ENCODE measurements around the gene FBL. TPM values are rescaled to one million over a fixed set of nuclear protein-coding genes. Genes with fewer than 3 reads are reported as not detected.

FBL gene
- total RNA-seq, 4 donors from 2014 or later = 193 to 333 (median 273) TPM

DNA sequence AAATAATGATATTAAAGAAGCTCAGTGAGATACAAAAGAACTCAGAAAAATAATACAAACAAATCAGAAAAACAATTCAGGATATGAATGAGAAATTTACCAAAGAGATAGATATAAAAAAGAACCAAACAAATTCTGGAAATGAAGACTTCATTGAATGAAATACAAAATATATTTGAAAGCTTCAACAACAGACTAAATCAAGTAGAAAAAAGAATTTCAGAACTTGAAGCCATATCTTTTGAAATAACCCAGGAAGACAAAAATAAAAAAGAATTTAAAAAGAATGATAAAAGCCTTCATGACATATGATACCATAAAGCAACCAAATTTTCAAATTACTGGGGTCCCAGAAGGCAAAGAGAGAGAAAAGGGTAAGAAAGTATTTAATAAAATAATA is 57.9 kb downstream of the FBL start:
- Histone ChIP-seq H3K27me3 (peaks cover 25% of the 10 kb centered on the region), H3K9me3 (peaks cover 4% of the 10 kb centered on the region), H3K36me3 (no peaks in the 10 kb centered on the region), H3K4me3 (no peak overlapping the region), H3K27ac (no peak overlapping the region), H3K4me1 (peaks cover 5% of the 10 kb centered on the region)
- DNase-seq (ENCODE audit: low spot score in 2 of 2) = no peak
- no peak for TF ChIP-seq CTCF (IDR thresholded peaks at IDR 0.05)
- no peak for TF ChIP-seq POLR2A (IDR thresholded peaks at IDR 0.05)
- no peak for TF ChIP-seq POLR2AphosphoS5 (IDR thresholded peaks at IDR 0.05)
- TF ChIP-seq EP300 (IDR thresholded peaks at IDR 0.05) = no peak

Other genes starting within 250 kb of the FBL start
- gene LGALS13, start 243.9 kb downstream of the FBL start, total RNA-seq = not detected
- gene LGALS16, start 190.5 kb downstream of the FBL start, total RNA-seq = not detected
- gene LGALS14, start 141.9 kb downstream of the FBL start, total RNA-seq = not detected
- gene CLC, start 108.3 kb downstream of the FBL start, total RNA-seq = not detected
- gene LEUTX, start 67.5 kb downstream of the FBL start, total RNA-seq = not detected
- 10 to 100 TPM; 17.9 to 31.7 (median 24.2) TPM for gene DYRK1B, start 12.2 kb downstream of the FBL start, total RNA-seq
- 100 to 1,000 TPM; 114 to 314 (median 246) TPM for gene FCGBP, start 88.3 kb upstream of the FBL start, total RNA-seq
- gene PSMC4, start 124.8 kb upstream of the FBL start, total RNA-seq = 100 to 1,000 TPM in 2 of 4 donors, 10 to 100 TPM in 2; 53.8 to 109 (median 95.9) TPM
- gene ZNF546, start 150.7 kb upstream of the FBL start, total RNA-seq = 1 to 10 TPM in 2 of 4 donors, under 1 TPM in 2; 0.72 to 6.2 (median 1.5) TPM
- 1 to 10 TPM; 5.4 to 9.8 (median 8.5) TPM for gene ZNF780B, start 209.9 kb upstream of the FBL start, total RNA-seq
- 10 to 100 TPM in 2 of 4 donors, 1 to 10 TPM in 2; 2.2 to 21.1 (median 7.8) TPM for gene ZNF780A, start 244.6 kb upstream of the FBL start, total RNA-seq